Calu3 (cell line): Measurements from ENCODE around the gene ADARB1. TPM values are rescaled to one million over a fixed set of nuclear protein-coding genes. Genes with fewer than 3 reads are reported as not detected.

Experiments used
- BruUV-seq: library from RNA; stranded (reverse); fragments of 400-500 nt; replicated peaks from 2 replicates; lab custom pipeline; 2021; lab: Mats Ljungman, UMichigan
- CTCF ChIA-PET: fragments of 300-600 bp; sonication (Branson Sonifier 250); formaldehyde crosslinking; loops from one replicate; lab custom pipeline; 2022; ENCODE audit warnings: antibody characterized with exemption; lab: Charles Lee
- DNase-seq: peaks from one replicate; pipeline ENCODE4 v3.0.0; 2022
- H3K27ac Mint-ChIP-seq: one replicate; pipeline ENCODE4 v1.8.0; 2022; ENCODE audit warnings: mixed read lengths; ENCODE audit not compliant: unreplicated experiment
- H3K27me3 Mint-ChIP-seq: one replicate; pipeline ENCODE4 v1.8.0; 2022; ENCODE audit warnings: mixed read lengths; ENCODE audit not compliant: unreplicated experiment
- H3K36me3 Mint-ChIP-seq: one replicate; pipeline ENCODE4 v1.8.0; 2022; ENCODE audit warnings: mild to moderate bottlenecking, moderate library complexity, mixed read lengths; ENCODE audit not compliant: insufficient read depth, unreplicated experiment
- H3K4me1 Mint-ChIP-seq: one replicate; pipeline ENCODE4 v1.8.0; 2022; ENCODE audit warnings: mild to moderate bottlenecking, low read depth, mixed read lengths; ENCODE audit not compliant: unreplicated experiment
- H3K4me3 Mint-ChIP-seq: one replicate; pipeline ENCODE4 v1.8.0; 2022; ENCODE audit warnings: mild to moderate bottlenecking, low read depth, moderate library complexity, mixed read lengths; ENCODE audit not compliant: unreplicated experiment
- H3K9me3 Mint-ChIP-seq: one replicate; pipeline ENCODE4 v1.8.0; 2022; ENCODE audit warnings: low read depth, mixed read lengths; ENCODE audit not compliant: unreplicated experiment
- CTCF ChIP-seq: fragments of 200-600 bp; IDR thresholded peaks from one replicate; pipeline ENCODE4 v1.8.0; 2022; ENCODE audit warnings: antibody characterized with exemption; ENCODE audit not compliant: unreplicated experiment
- intact Hi-C: fragments of 100-400 bp; cut with micrococcal nuclease; formaldehyde crosslinking; loops from one replicate; pipeline ENCODE4 v1.10.0; 2022; ENCODE audit not compliant: unreplicated experiment
- total RNA-seq: library from RNA; stranded (reverse); gene quantifications from 2 replicates; pipeline ENCODE4 v1.2.3, GENCODE V29; 2022

Gene ADARB1
- total RNA-seq, 1 experiment from 2014 or later = 2.8 TPM

- H3K36me3 Mint-ChIP-seq = no peaks in the 10 kb centered on the region
- CTCF ChIA-PET = no interaction called here
- H3K27ac Mint-ChIP-seq = no peak overlapping the region
- no TSS peak for BruUV-seq
- no peaks in the 10 kb centered on the region for H3K4me1 Mint-ChIP-seq
- H3K4me3 Mint-ChIP-seq = no peak overlapping the region
- no peak for DNase-seq
- intact Hi-C loops = no loop called here
- H3K27me3 Mint-ChIP-seq = peaks cover 78% of the 10 kb centered on the region
- peaks cover 6% of the 10 kb centered on the region for H3K9me3 Mint-ChIP-seq
- no peak for TF ChIP-seq CTCF
Measured at GRCh38 chr21:45041351-45041805, 33.0 kb upstream of the ADARB1 start.

- no TSS peak for BruUV-seq
- no peak for DNase-seq
Measured at GRCh38 chr21:45041984-45042663, 32.3 kb upstream of the ADARB1 start.

GRCh38 chr21:45042664-45043161, 31.7 kb upstream of the ADARB1 start:
- Mint-ChIP-seq H3K36me3 (no peaks in the 10 kb centered on the region), H3K9me3 (peaks cover 3% of the 10 kb centered on the region), H3K4me1 (no peaks in the 10 kb centered on the region), H3K27me3 (peaks cover 78% of the 10 kb centered on the region), H3K4me3 (no peak overlapping the region), H3K27ac (no peak overlapping the region)
- intact Hi-C loops = no loop called here
- DNase-seq = no peak
- no TSS peak for BruUV-seq
- no peak for TF ChIP-seq CTCF
- CTCF ChIA-PET = no interaction called here

More at GRCh38 chr21:45041984-45042663, 32.3 kb upstream of the ADARB1 start:
- H3K9me3 Mint-ChIP-seq = peaks cover 3% of the 10 kb centered on the region
- intact Hi-C loops = no loop called here
- no peaks in the 10 kb centered on the region for H3K4me1 Mint-ChIP-seq
- no peak for TF ChIP-seq CTCF
- no peak overlapping the region for H3K27ac Mint-ChIP-seq
- CTCF ChIA-PET = no interaction called here
- no peak overlapping the region for H3K4me3 Mint-ChIP-seq
- no peaks in the 10 kb centered on the region for H3K36me3 Mint-ChIP-seq
- peaks cover 78% of the 10 kb centered on the region for H3K27me3 Mint-ChIP-seq

- no peak for TF ChIP-seq CTCF
- Mint-ChIP-seq H3K9me3 (peaks cover 3% of the 10 kb centered on the region), H3K36me3 (no peaks in the 10 kb centered on the region), H3K4me1 (no peaks in the 10 kb centered on the region), H3K4me3 (no peak overlapping the region), H3K27me3 (peaks cover 82% of the 10 kb centered on the region), H3K27ac (no peak overlapping the region)
- CTCF ChIA-PET = no interaction called here
- BruUV-seq = no TSS peak
- intact Hi-C loops = no loop called here
- DNase-seq = no peak
Measured at GRCh38 chr21:45043541-45044020, 30.8 kb upstream of the ADARB1 start.
